NCI-H1048 (cell line): Measurements from ENCODE around the gene ATP6V1F.
A peak's percentile ranks its signal among the peaks of the same experiment; 100 is the strongest.

ENCODE experiments used
- DNase-seq: peaks from one replicate; lab custom pipeline; 2025; lab: John Stamatoyannopoulos, UW

Gene ATP6V1F

GRCh38 chr7:128883622-128884448, 21.2 kb downstream of the ATP6V1F start:
- peak; percentile 22 for DNase-seq

- no peak for DNase-seq
Observed at GRCh38 chr7:128884561-128885369, 22.1 kb downstream of the ATP6V1F start.

GRCh38 chr7:128885370-128886187, 22.9 kb downstream of the ATP6V1F start:
- no peak for DNase-seq

- DNase-seq, result no peak
Observed at GRCh38 chr7:128886391-128887168, 23.9 kb downstream of the ATP6V1F start.

GRCh38 chr7:128887169-128888038, 24.7 kb downstream of the ATP6V1F start:
- no peak for DNase-seq

- no peak for DNase-seq
Observed at GRCh38 chr7:128888039-128888755, 25.5 kb downstream of the ATP6V1F start.

GRCh38 chr7:128888756-128889095, 26.1 kb downstream of the ATP6V1F start:
- no peak for DNase-seq

GRCh38 chr7:128889121-128889520, 26.5 kb downstream of the ATP6V1F start:
- DNase-seq, result no peak

- no peak for DNase-seq
Observed at GRCh38 chr7:128890306-128891109, 27.9 kb downstream of the ATP6V1F start.

- no peak for DNase-seq
Observed at GRCh38 chr7:128891110-128891941, 28.7 kb downstream of the ATP6V1F start.

GRCh38 chr7:128891942-128892269, 29.2 kb downstream of the ATP6V1F start:
- DNase-seq, result no peak

- DNase-seq, result no peak
Observed at GRCh38 chr7:128892521-128893250, 30.0 kb downstream of the ATP6V1F start.

- DNase-seq, result no peak
Observed at GRCh38 chr7:128893251-128894100, 30.8 kb downstream of the ATP6V1F start.

GRCh38 chr7:128894101-128894440, 31.4 kb downstream of the ATP6V1F start:
- DNase-seq, result no peak

- no peak for DNase-seq
Observed at GRCh38 chr7:128895320-128895719, 32.7 kb downstream of the ATP6V1F start.

GRCh38 chr7:128899392-128899791, 36.7 kb downstream of the ATP6V1F start:
- DNase-seq, result no peak

GRCh38 chr7:128900237-128900636, 37.6 kb downstream of the ATP6V1F start:
- no peak for DNase-seq
